ENCODE data around the gene ELMO3. TPM values are rescaled to one million over a fixed set of nuclear protein-coding genes. Genes with fewer than 3 reads are reported as not detected.
A peak's percentile ranks its signal among the peaks of the same experiment; 100 is the strongest.

The ELMO3 gene
- total and polyA plus RNA-seq, 2 of the 13 experiments (the other 11 are each of a cell fraction or from before 2014, with no cell fraction given): 2.6 to 4.0 TPM

GRCh38 chr16:67158637-67159600 lies 40.0 kb upstream of the ELMO3 start (continued):
- peak; percentile 17; the same call in 1 of the 2 replicates for TF ChIP-seq ZNF263 (CRISPR knock-in tag; IDR thresholded peaks at IDR 0.05)
- TF ChIP-seq HDAC6 (IDR thresholded peaks at IDR 0.05; ENCODE audit: low read depth, low read length): no peak
- no peak for TF ChIP-seq TP53 (CRISPR knock-in tag; conservative IDR thresholded peaks at IDR 0.05)
- no peak for TF ChIP-seq ZFYVE20 (CRISPR knock-in tag; IDR thresholded peaks at IDR 0.05; ENCODE audit: borderline replicate concordance, low read depth)

GRCh38 chr16:67161595-67162058 lies 37.3 kb upstream of the ELMO3 start:
- 91% methylated on average over 22 of the region's 25 CpGs for WGBS (ENCODE audit: low lambda C conversion rate)
- POLR2A ChIA-PET: interaction anchor here (1.5 to 5.7 kb wide), 4 partner anchors 8 to 182 kb away, joined by 3 to 54 read pairs (median 14); partner anchors contain the start of genes B3GNT9 and NOL3
- intact Hi-C loops (cut with micrococcal nuclease; ENCODE audit: unreplicated experiment): no loop called here
- H3K27me3 ChIP-seq (ENCODE audit: control insufficient read depth in 1 of 2, insufficient read depth in 2 of 2, low read length in 2 of 2): peaks cover 7 to 17% of the 10 kb centered on the region in 2 experiments
- CTCF ChIA-PET (ENCODE audit: low intra/inter-chr PET ratio, low total read pairs): no interaction called here
- peaks cover 51% of the 10 kb centered on the region for H3K4me1 ChIP-seq (ENCODE audit: insufficient read depth, low read length)
- no TSS peak for BruUV-seq (replicated peaks)
- in situ Hi-C loops (cut with HindIII; ENCODE audit: extremely low pct_ligation_motif_present, low pct_unique_long_range_greater_than_20kb): no loop called here
- H3K4me2 ChIP-seq (ENCODE audit: low read depth, low read length): peak overlapping the region; percentile 94
- H3K79me2 ChIP-seq (ENCODE audit: insufficient read depth, low read length): no peaks in the 10 kb centered on the region
- DNase-seq (ENCODE audit: low spot score) (no peak), FAIRE-seq (no peak), ATAC-seq (no peak)
- H2AFZ ChIP-seq (ENCODE audit: low read length): no peak overlapping the region
- peak overlapping the region; percentile 46; the same call in 1 of the 2 replicates for H3K9ac ChIP-seq (ENCODE audit: insufficient read depth, low read depth, low read length)
- no peaks in the 10 kb centered on the region for H4K20me1 ChIP-seq (ENCODE audit: insufficient read depth, low read length)
- no peak overlapping the region for H3K27ac ChIP-seq (ENCODE audit: extremely low read length, insufficient read depth, low read length)
- no peaks in the 10 kb centered on the region for H3K36me3 ChIP-seq (replicated peaks in 1 of 2; ENCODE audit: control insufficient read depth in 1 of 2, insufficient read depth in 2 of 2, low read length in 2 of 2)
- no peak for TF ChIP-seq ZNF562 (CRISPR knock-in tag; IDR thresholded peaks at IDR 0.05; ENCODE audit: borderline replicate concordance)
- peak; percentile 64; the same call in 1 of the 2 replicates for TF ChIP-seq ZBTB33 (CRISPR knock-in tag; IDR thresholded peaks at IDR 0.05)
- 0 out of 2 replicates have a peak, but pooled peaks have one; percentile 29 for TF ChIP-seq CAMTA2 (CRISPR knock-in tag; IDR thresholded peaks at IDR 0.05; ENCODE audit: borderline replicate concordance)
- TF ChIP-seq ZNF354B (CRISPR knock-in tag; IDR thresholded peaks at IDR 0.05): no peak
- 0 out of 2 replicates have a peak, but pooled peaks have one; percentile 8 for TF ChIP-seq KDM5B (CRISPR knock-in tag; IDR thresholded peaks at IDR 0.05; ENCODE audit: borderline replicate concordance)
- H3K4me3 ChIP-seq (replicated peaks in 1 of 3; ENCODE audit: insufficient read depth in 1 of 3, low read depth in 2 of 3, low read length in 3 of 3): peak overlapping the region in 1 of 3 experiments; percentile 93; a peak in 1 of 6 replicates
- H3K9me3 ChIP-seq (ENCODE audit: low read length): no peaks in the 10 kb centered on the region

Data from HepG2 (cell line).